GM21576 (cell line): ENCODE results near the gene ARHGAP26.
A peak's percentile ranks its signal among the peaks of the same experiment; 100 is the strongest.
"Not testable (repeated sequence)": the region's sequence is repeated elsewhere in the genome, so short reads cannot be mapped to it uniquely, and the experiment has no call there.

Source experiments
- ATAC-seq: cut with Tn5 transposase; IDR thresholded peaks from one replicate; pipeline ENCODE4 v1.9.1; 2021; ENCODE audit warnings: mild to moderate bottlenecking, moderate library complexity; ENCODE audit not compliant: unreplicated experiment

ARHGAP26 gene

GRCh38 chr5:143073766-143074165, 303.6 kb downstream of the ARHGAP26 start:
- ATAC-seq = no peak

GRCh38 chr5:143074414-143074996, 304.3 kb downstream of the ARHGAP26 start:
- no peak for ATAC-seq

GRCh38 chr5:143076377-143076776, 306.2 kb downstream of the ARHGAP26 start:
- ATAC-seq = no peak

- no peak for ATAC-seq
These were observed 307.4 kb downstream of the ARHGAP26 start for GRCh38 chr5:143077453-143078103.

GRCh38 chr5:143078313-143078712, 308.1 kb downstream of the ARHGAP26 start:
- no peak for ATAC-seq

- ATAC-seq = no peak
These were observed 308.8 kb downstream of the ARHGAP26 start for GRCh38 chr5:143078971-143079370.

GRCh38 chr5:143080407-143080806, 310.2 kb downstream of the ARHGAP26 start:
- ATAC-seq = no peak

- ATAC-seq = no peak
These were observed 310.8 kb downstream of the ARHGAP26 start for GRCh38 chr5:143080982-143081381.

GRCh38 chr5:143083006-143083405, 312.8 kb downstream of the ARHGAP26 start:
- ATAC-seq = no peak

- no peak for ATAC-seq
These were observed 314.2 kb downstream of the ARHGAP26 start for GRCh38 chr5:143084407-143084806.

GRCh38 chr5:143085319-143085917, 315.2 kb downstream of the ARHGAP26 start:
- no peak for ATAC-seq

- no peak for ATAC-seq
These were observed 316.4 kb downstream of the ARHGAP26 start for GRCh38 chr5:143086546-143086907.

- no peak for ATAC-seq
These were observed 316.9 kb downstream of the ARHGAP26 start for GRCh38 chr5:143086908-143087637.

GRCh38 chr5:143088702-143089101, 318.5 kb downstream of the ARHGAP26 start:
- not testable (repeated sequence) for ATAC-seq

- ATAC-seq = not testable (repeated sequence)
These were observed 319.9 kb downstream of the ARHGAP26 start for GRCh38 chr5:143090044-143090443.

- not testable (repeated sequence) for ATAC-seq
These were observed 322.7 kb downstream of the ARHGAP26 start for GRCh38 chr5:143092711-143093451.

- no peak for ATAC-seq
These were observed 323.4 kb downstream of the ARHGAP26 start for GRCh38 chr5:143093452-143094086.

GRCh38 chr5:143094087-143094521, 323.9 kb downstream of the ARHGAP26 start:
- no peak for ATAC-seq

- ATAC-seq = not testable (repeated sequence)
These were observed 324.4 kb downstream of the ARHGAP26 start for GRCh38 chr5:143094608-143095007.

- peak; percentile 90 for ATAC-seq
These were observed 330.9 kb downstream of the ARHGAP26 start for GRCh38 chr5:143101121-143101520.
